Mesenchymal stem cell (in vitro differentiated cells and primary cell): ENCODE results near the gene CHIT1.
"Not testable (repeated sequence)": the region's sequence is repeated elsewhere in the genome, so short reads cannot be mapped to it uniquely, and the experiment has no call there.

ENCODE experiments used
- DNase-seq: peaks from one replicate; pipeline ENCODE4 v3.0.0-alpha.2; 2013
- H2AFZ ChIP-seq: one replicate; pipeline ENCODE4 v1.6.1; 2013; ENCODE audit warnings: low read depth, mild to moderate bottlenecking, control low read depth, inconsistent platforms, low read length, moderate library complexity
- H2AK5ac ChIP-seq: 2 replicates; pipeline ENCODE4 v1.6.1; 2013; ENCODE audit warnings: low read length, moderate library complexity, mild to moderate bottlenecking, inconsistent platforms; ENCODE audit not compliant: severe bottlenecking
- H2BK120ac ChIP-seq: one replicate; pipeline ENCODE4 v1.6.1; 2013; ENCODE audit warnings: low read depth, mild to moderate bottlenecking, inconsistent platforms, low read length, moderate library complexity
- H2BK12ac ChIP-seq, 2 experiments: one replicate each; pipeline ENCODE4 v1.6.1; 2013; ENCODE audit warnings: inconsistent platforms in 2 of 2, low read length in 2 of 2, mild to moderate bottlenecking in 2 of 2, moderate library complexity in 2 of 2, control low read depth in 1 of 2
- H2BK15ac ChIP-seq: one replicate; pipeline ENCODE4 v1.6.1; 2013; ENCODE audit warnings: mild to moderate bottlenecking, low read depth, inconsistent platforms; ENCODE audit not compliant: poor library complexity, severe bottlenecking
- H2BK5ac ChIP-seq: 2 replicates; pipeline ENCODE4 v1.6.1; 2013; ENCODE audit warnings: low read depth, mild to moderate bottlenecking, low read length, control low read depth, inconsistent platforms; ENCODE audit not compliant: poor library complexity, severe bottlenecking
- H3K14ac ChIP-seq, 2 experiments: one replicate each; pipeline ENCODE4 v1.6.1; 2013; ENCODE audit warnings: inconsistent platforms in 2 of 2, low read length in 2 of 2, control low read depth in 1 of 2, mild to moderate bottlenecking in 1 of 2, moderate library complexity in 1 of 2
- H3K18ac ChIP-seq, 2 experiments: one replicate each; pipeline ENCODE4 v1.6.1; 2013; ENCODE audit warnings: inconsistent platforms in 2 of 2, low read length in 2 of 2, control low read depth in 1 of 2, low read depth in 1 of 2, mild to moderate bottlenecking in 1 of 2
- H3K23ac ChIP-seq, 2 experiments: one replicate each; pipeline ENCODE4 v1.6.1; 2013; ENCODE audit warnings: inconsistent platforms in 2 of 2, low read length in 2 of 2, mild to moderate bottlenecking in 2 of 2, moderate library complexity in 2 of 2, control low read depth in 1 of 2
- H3K27ac ChIP-seq: 2 replicates; pipeline ENCODE4 v1.5.1; 2013; ENCODE audit warnings: mild to moderate bottlenecking, moderate library complexity, low read length, control low read depth, inconsistent platforms; ENCODE audit not compliant: poor library complexity, severe bottlenecking
- H3K27me3 ChIP-seq, 2 experiments: 2 replicates each; pipeline versions ENCODE4 v1.6.1 to v1.7.0; 2013; ENCODE audit warnings: low read length in 2 of 2, mild to moderate bottlenecking in 2 of 2, moderate library complexity in 2 of 2, control low read depth in 1 of 2, inconsistent platforms in 1 of 2; ENCODE audit not compliant: control insufficient read depth in 1 of 2, insufficient read depth in 1 of 2
- H3K36me3 ChIP-seq, 2 experiments: 2 replicates each; pipeline versions ENCODE4 v1.6.1 to v1.7.0; 2013; ENCODE audit warnings: low read length in 2 of 2, control low read depth in 1 of 2, inconsistent platforms in 1 of 2, low read depth in 1 of 2, mild to moderate bottlenecking in 1 of 2; ENCODE audit not compliant: insufficient read depth in 2 of 2, control insufficient read depth in 1 of 2
- H3K4ac ChIP-seq, 2 experiments: one replicate each; pipeline ENCODE4 v1.6.1; 2013; ENCODE audit warnings: inconsistent platforms in 2 of 2, low read length in 2 of 2, mild to moderate bottlenecking in 2 of 2, moderate library complexity in 2 of 2, control low read depth in 1 of 2, low read depth in 1 of 2
- H3K4me1 ChIP-seq: 2 replicates; pipeline ENCODE4 v1.6.1; 2013; ENCODE audit warnings: low read depth, low read length, control low read depth; ENCODE audit not compliant: control insufficient read depth, insufficient read depth
- H3K4me2 ChIP-seq: 2 replicates; pipeline ENCODE4 v1.6.1; 2013; ENCODE audit warnings: low read length, mild to moderate bottlenecking, inconsistent platforms; ENCODE audit not compliant: poor library complexity, severe bottlenecking
- H3K4me3 ChIP-seq, 2 experiments: 2 replicates each; pipeline versions ENCODE4 v1.5.1 to v1.7.0; 2013; ENCODE audit warnings: low read length in 2 of 2, mild to moderate bottlenecking in 2 of 2, control low read depth in 1 of 2, low read depth in 1 of 2; ENCODE audit not compliant: insufficient read depth in 1 of 2
- H3K79me1 ChIP-seq: replicated peaks from 2 replicates; pipeline ENCODE4 v1.6.1; 2013; ENCODE audit warnings: mild to moderate bottlenecking, control low read depth, low read length, inconsistent platforms; ENCODE audit not compliant: poor library complexity, severe bottlenecking
- H3K9ac ChIP-seq: 2 replicates; pipeline ENCODE4 v1.7.0; 2013; ENCODE audit warnings: mild to moderate bottlenecking, low read length, moderate library complexity
- H3K9me3 ChIP-seq: 2 replicates; pipeline ENCODE4 v1.7.0; 2013; ENCODE audit warnings: mild to moderate bottlenecking, low read length; ENCODE audit not compliant: control insufficient read depth
- H4K8ac ChIP-seq: one replicate; pipeline ENCODE4 v1.6.1; 2013; ENCODE audit warnings: inconsistent platforms, mild to moderate bottlenecking, low read length, moderate library complexity
- H4K91ac ChIP-seq: one replicate; pipeline ENCODE4 v1.6.1; 2013; ENCODE audit warnings: mild to moderate bottlenecking, low read length, inconsistent platforms
- WGBS: methylation state at CpG from one replicate; pipeline ENCODE4 v1.1.7; 2013; ENCODE audit warnings: mixed read lengths; 5-methylcytosine and 5-hydroxymethylcytosine counted together

CHIT1 gene

DNA sequence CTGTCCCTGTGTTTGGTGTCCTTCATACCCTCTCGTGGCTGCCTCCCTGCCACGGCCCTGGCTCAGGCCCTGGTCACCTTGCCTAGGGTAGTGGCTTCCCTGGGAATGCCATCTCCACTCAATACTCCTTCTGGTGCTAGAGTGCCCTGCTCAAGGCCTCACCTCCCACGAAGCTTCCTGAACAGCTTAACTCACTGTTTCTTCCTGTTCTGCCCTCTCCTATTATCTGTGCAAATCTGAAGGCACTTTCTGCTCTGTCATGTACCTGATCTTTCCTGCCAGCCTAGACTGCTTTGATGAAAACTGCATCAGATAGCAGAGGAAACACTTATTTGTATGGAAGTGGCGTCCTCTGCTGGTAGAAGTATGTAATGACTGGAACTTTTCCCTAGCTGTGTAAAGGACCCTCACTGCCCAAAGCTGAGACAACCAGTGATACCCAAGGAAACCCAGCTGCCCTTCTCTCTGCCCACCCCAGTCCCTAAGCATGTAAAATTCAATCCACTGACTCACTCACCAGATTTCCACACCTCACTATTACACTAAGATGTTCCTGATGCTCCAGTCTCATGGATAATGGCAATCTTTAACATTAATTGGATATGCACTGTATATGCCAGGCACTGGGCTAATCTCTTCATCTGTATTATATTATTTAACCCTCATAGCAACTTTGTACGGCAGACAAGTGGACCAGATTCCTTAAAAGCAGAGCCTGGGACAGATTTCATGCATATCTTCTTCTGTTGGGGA, 39.6 kb upstream of the CHIT1 start:
- peak overlapping the region; percentile 28 to 83 for H2BK12ac ChIP-seq
- H4K91ac ChIP-seq, result peak overlapping the region; percentile 64
- peak overlapping the region; percentile 3 for H2AFZ ChIP-seq
- H3K4me2 ChIP-seq, result no peak overlapping the region
- H3K27ac ChIP-seq, result no peak overlapping the region
- 30% methylated on average over 5 of the region's 5 CpGs for WGBS
- peak overlapping the region; percentile 74 for H4K8ac ChIP-seq
- no peak overlapping the region for H2BK120ac ChIP-seq
- peaks cover 4 to 10% of the 10 kb centered on the region in 2 experiments for H3K27me3 ChIP-seq
- H3K9me3 ChIP-seq, result no peaks in the 10 kb centered on the region
- no peaks in the 10 kb centered on the region for H3K79me1 ChIP-seq
- H2AK5ac ChIP-seq, result peak overlapping the region; percentile 21
- peaks cover 17% of the 10 kb centered on the region for H3K4me1 ChIP-seq
- no peak overlapping the region for H2BK5ac ChIP-seq
- no peak overlapping the region for H3K4me3 ChIP-seq
- no peak overlapping the region for H3K18ac ChIP-seq
- DNase-seq, result peak; percentile 80
- no peak overlapping the region for H3K23ac ChIP-seq
- H3K4ac ChIP-seq, result no peak overlapping the region
- no peaks in the 10 kb centered on the region for H3K36me3 ChIP-seq
- peak overlapping the region; percentile 12 for H3K9ac ChIP-seq
- H2BK15ac ChIP-seq, result no peak overlapping the region
- H3K14ac ChIP-seq, result peak overlapping the region in 1 of 2 experiments; percentile 23

DNA sequence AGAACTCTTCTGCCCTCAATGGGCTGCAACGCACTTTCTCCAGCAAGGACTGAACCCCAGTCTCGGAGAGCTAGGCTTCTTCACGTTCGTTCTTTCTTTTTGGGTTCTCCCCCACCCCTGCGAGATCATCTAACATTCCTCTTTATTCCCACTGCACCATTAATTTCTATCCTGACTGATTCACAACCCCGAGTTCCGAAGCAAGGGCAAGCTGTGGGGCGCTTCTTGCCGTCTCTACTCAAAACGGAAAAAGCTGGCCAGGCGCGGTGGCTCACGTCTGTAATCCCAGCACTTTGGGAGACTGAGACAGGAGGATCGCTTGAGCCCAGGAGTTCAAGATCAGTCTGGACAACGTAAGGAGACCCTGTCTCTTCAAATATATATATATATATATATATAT, 38.4 kb upstream of the CHIT1 start:
- Histone ChIP-seq H3K4me1 (peaks cover 6% of the 10 kb centered on the region), H2BK12ac (no peak overlapping the region), H3K14ac (no peak overlapping the region), H2AFZ (peak overlapping the region; percentile 92), H3K4me2 (no peak overlapping the region), H3K23ac (no peak overlapping the region), H3K79me1 (no peaks in the 10 kb centered on the region), H2BK5ac (no peak overlapping the region), H2AK5ac (no peak overlapping the region), H4K91ac (no peak overlapping the region), H3K4ac (no peak overlapping the region), H2BK15ac (peak overlapping the region; percentile 82), H3K18ac (peak overlapping the region in 1 of 2 experiments; percentile 84), H3K9ac (peak overlapping the region; percentile 96), H2BK120ac (no peak overlapping the region), H3K27me3 (peaks cover 4 to 10% of the 10 kb centered on the region in 2 experiments), H3K36me3 (no peaks in the 10 kb centered on the region), H4K8ac (peak overlapping the region; percentile 78), H3K4me3 (peak overlapping the region in 1 of 2 experiments; percentile 85), H3K27ac (no peak overlapping the region), H3K9me3 (no peaks in the 10 kb centered on the region)
- 73% methylated on average over 12 of the region's 15 CpGs for WGBS
- no peak for DNase-seq

DNA sequence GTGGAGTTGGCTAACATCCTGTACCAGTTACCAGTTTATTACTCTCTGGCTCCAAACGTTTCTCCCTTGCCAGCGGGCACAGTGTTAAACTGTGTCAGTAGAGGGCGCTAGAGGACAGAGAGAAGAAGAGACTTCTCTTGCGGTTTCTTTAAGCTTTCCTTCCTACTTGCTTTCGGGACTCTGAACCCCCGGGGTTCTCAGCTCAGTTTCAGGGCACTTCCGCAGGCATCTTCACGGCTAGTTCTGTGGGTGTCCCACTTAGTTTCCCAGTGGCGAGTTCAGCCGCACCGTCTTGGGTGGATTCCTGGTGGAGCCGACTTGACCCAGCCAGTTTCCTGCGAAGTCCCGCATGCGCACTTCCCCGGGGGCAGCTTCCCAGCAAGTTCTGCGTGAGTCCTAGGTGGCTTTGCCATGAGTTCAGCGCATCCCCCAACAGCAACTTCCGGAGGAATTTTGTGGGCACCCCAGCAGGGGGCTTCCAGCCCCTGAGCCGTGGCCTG, 37.9 kb upstream of the CHIT1 start:
- Histone ChIP-seq H3K36me3 (no peaks in the 10 kb centered on the region), H2BK120ac (no peak overlapping the region), H3K79me1 (no peaks in the 10 kb centered on the region), H3K14ac (no peak overlapping the region), H3K4me1 (peaks cover 6% of the 10 kb centered on the region), H2AFZ (peak overlapping the region; percentile 92), H4K91ac (peak overlapping the region; percentile 23), H3K23ac (no peak overlapping the region), H2BK12ac (no peak overlapping the region), H3K4me2 (peak overlapping the region; percentile 68), H2AK5ac (no peak overlapping the region), H3K4ac (peak overlapping the region in 1 of 2 experiments; percentile 34), H3K4me3 (peak overlapping the region; percentile 50 to 85), H4K8ac (peak overlapping the region; percentile 78), H3K9ac (peak overlapping the region; percentile 96), H2BK5ac (no peak overlapping the region), H3K9me3 (no peaks in the 10 kb centered on the region), H2BK15ac (peak overlapping the region; percentile 82), H3K27me3 (peaks cover under 1 to 10% of the 10 kb centered on the region in 2 experiments), H3K27ac (peak overlapping the region; percentile 26), H3K18ac (peak overlapping the region in 1 of 2 experiments; percentile 84)
- WGBS, result 2% methylated on average over 20 of the region's 20 CpGs
- peak; percentile 90 for DNase-seq

DNA sequence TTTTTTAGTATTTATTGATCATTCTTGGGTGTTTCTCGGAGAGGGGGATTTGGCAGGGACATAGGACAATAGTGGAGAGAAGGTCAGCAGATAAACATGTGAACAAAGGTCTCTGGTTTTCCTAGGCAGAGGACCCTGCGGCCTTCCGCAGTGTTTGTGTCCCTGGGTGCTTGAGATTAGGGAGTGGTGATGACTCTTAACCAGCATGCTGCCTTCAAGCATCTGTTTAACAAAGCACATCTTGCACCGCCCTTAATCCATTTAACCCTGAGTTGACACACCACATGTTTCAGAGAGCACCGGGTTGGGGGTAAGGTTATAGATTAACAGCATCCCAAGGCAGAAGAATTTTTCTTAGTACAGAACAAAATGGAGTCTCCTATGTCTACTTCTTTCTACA, 36.7 kb upstream of the CHIT1 start:
- H2AFZ ChIP-seq, H3K4me1 ChIP-seq, H3K23ac ChIP-seq, H2BK120ac ChIP-seq, H3K9ac ChIP-seq, DNase-seq, H2BK5ac ChIP-seq, H3K4ac ChIP-seq, H3K79me1 ChIP-seq, H3K4me2 ChIP-seq, H2BK15ac ChIP-seq, H4K8ac ChIP-seq, H3K9me3 ChIP-seq, H2AK5ac ChIP-seq, H3K27me3 ChIP-seq, H3K36me3 ChIP-seq, H3K14ac ChIP-seq, H4K91ac ChIP-seq, H2BK12ac ChIP-seq, H3K18ac ChIP-seq, H3K27ac ChIP-seq, H3K4me3 ChIP-seq: not testable (repeated sequence)
- WGBS, result 57% methylated on average over 1 of the region's 5 CpGs
